Neuronal stem cell (in vitro differentiated cells): ENCODE measurements around the gene VPS26B.
"Not testable (repeated sequence)": the region's sequence is repeated elsewhere in the genome, so short reads cannot be mapped to it uniquely, and the experiment has no call there.

Experiments used
- DNase-seq: peaks from one replicate; pipeline ENCODE4 v3.0.0-alpha.2; 2013; ENCODE audit warnings: low spot score
- H2AFZ ChIP-seq: one replicate; pipeline ENCODE4 v1.6.1; 2013; ENCODE audit warnings: mild to moderate bottlenecking, low read length, inconsistent platforms
- H2AK5ac ChIP-seq: 2 replicates; pipeline ENCODE4 v1.6.1; 2013; ENCODE audit warnings: low read depth, mild to moderate bottlenecking, inconsistent platforms, low read length, moderate library complexity, mixed read lengths
- H2BK120ac ChIP-seq: 2 replicates; pipeline ENCODE4 v1.6.1; 2013; ENCODE audit warnings: low read depth, mild to moderate bottlenecking, inconsistent platforms, low read length, moderate library complexity, mixed read lengths
- H2BK12ac ChIP-seq: one replicate; pipeline ENCODE4 v1.6.1; 2013; ENCODE audit warnings: low read length, inconsistent platforms
- H2BK15ac ChIP-seq: 2 replicates; pipeline ENCODE4 v1.6.1; 2013; ENCODE audit warnings: mild to moderate bottlenecking, low read length, inconsistent platforms, mixed read lengths
- H2BK5ac ChIP-seq: one replicate; pipeline ENCODE4 v1.6.1; 2013; ENCODE audit warnings: inconsistent platforms, mild to moderate bottlenecking, low read length, moderate library complexity
- H3K14ac ChIP-seq: one replicate; pipeline ENCODE4 v1.6.1; 2013; ENCODE audit warnings: low read length, inconsistent platforms
- H3K18ac ChIP-seq: 2 replicates; pipeline ENCODE4 v1.6.1; 2013; ENCODE audit warnings: low read length, inconsistent platforms
- H3K23ac ChIP-seq: 2 replicates; pipeline ENCODE4 v1.6.1; 2013; ENCODE audit warnings: low read depth, mild to moderate bottlenecking, mixed read lengths, low read length, inconsistent platforms; ENCODE audit not compliant: poor library complexity
- H3K27ac ChIP-seq: replicated peaks from 3 replicates; pipeline ENCODE4 v1.5.1; 2013; ENCODE audit warnings: low read length, inconsistent platforms
- H3K27me3 ChIP-seq, 3 experiments: 2 replicates each; pipeline ENCODE4 v1.6.1; 2013; ENCODE audit warnings: low read length in 3 of 3, mild to moderate bottlenecking in 2 of 3, inconsistent platforms in 1 of 3, low read depth in 1 of 3, mixed read lengths in 1 of 3, moderate library complexity in 1 of 3; ENCODE audit not compliant: control insufficient read depth in 3 of 3, insufficient read depth in 3 of 3
- H3K36me3 ChIP-seq, 2 donors: replicated peaks in 1 of 2; 2 replicates each; pipeline ENCODE4 v1.6.1; 2013; ENCODE audit warnings: low read length in 2 of 2; ENCODE audit not compliant: control insufficient read depth in 2 of 2, insufficient read depth in 2 of 2
- H3K4ac ChIP-seq: 2 replicates; pipeline ENCODE4 v1.6.1; 2013; ENCODE audit warnings: inconsistent platforms, mild to moderate bottlenecking, low read length, moderate library complexity
- H3K4me1 ChIP-seq, 2 donors: 1 replicate in 1 of 2; 2 replicates in 1 of 2; pipeline ENCODE4 v1.6.1; 2013; ENCODE audit warnings: low read length in 2 of 2, low read depth in 1 of 2; ENCODE audit not compliant: control insufficient read depth in 2 of 2, insufficient read depth in 1 of 2
- H3K4me2 ChIP-seq: one replicate; pipeline ENCODE4 v1.6.1; 2013; ENCODE audit warnings: mild to moderate bottlenecking, low read length, inconsistent platforms; ENCODE audit not compliant: insufficient read depth, poor library complexity, severe bottlenecking
- H3K4me3 ChIP-seq, 2 donors: 2 replicates each; pipeline ENCODE4 v1.5.1; 2013; ENCODE audit warnings: low read length in 2 of 2, mild to moderate bottlenecking in 2 of 2, inconsistent platforms in 1 of 2, moderate library complexity in 1 of 2
- H3K79me1 ChIP-seq: one replicate; pipeline ENCODE4 v1.6.1; 2013; ENCODE audit warnings: low read depth, mild to moderate bottlenecking, inconsistent platforms, low read length, moderate library complexity
- H3K9ac ChIP-seq: one replicate; pipeline ENCODE4 v1.6.1; 2013; ENCODE audit warnings: mild to moderate bottlenecking, low read depth, low read length, inconsistent platforms; ENCODE audit not compliant: poor library complexity
- H3K9me3 ChIP-seq, 2 donors: replicated peaks in 1 of 2; 2 replicates each; pipeline versions ENCODE3 to v1.6.1; 2013; ENCODE audit warnings: low read length in 2 of 2, mild to moderate bottlenecking in 2 of 2, inconsistent platforms in 1 of 2, low read depth in 1 of 2, mixed read lengths in 1 of 2, moderate library complexity in 1 of 2; ENCODE audit not compliant: control insufficient read depth in 2 of 2, insufficient read depth in 1 of 2
- H4K8ac ChIP-seq: one replicate; pipeline ENCODE4 v1.6.1; 2013; ENCODE audit warnings: low read depth, mild to moderate bottlenecking, inconsistent platforms, low read length, moderate library complexity
- H4K91ac ChIP-seq: one replicate; pipeline ENCODE4 v1.6.1; 2013; ENCODE audit warnings: low read length, low read depth, mild to moderate bottlenecking, inconsistent platforms; ENCODE audit not compliant: poor library complexity
- WGBS, 2 donors: extraction: QIAGEN DNeasy Blood & Tissue Kit; methylation state at CpG; one replicate each; pipeline ENCODE4 v1.1.7; 2013; ENCODE audit warnings: missing lambda C conversion rate in 2 of 2, mixed read lengths in 1 of 2; ENCODE audit not compliant: insufficient read length in 2 of 2, insufficient replicate concordance in 1 of 2; ENCODE audit errors: extremely low coverage in 2 of 2; 5-methylcytosine and 5-hydroxymethylcytosine counted together

VPS26B gene

DNA sequence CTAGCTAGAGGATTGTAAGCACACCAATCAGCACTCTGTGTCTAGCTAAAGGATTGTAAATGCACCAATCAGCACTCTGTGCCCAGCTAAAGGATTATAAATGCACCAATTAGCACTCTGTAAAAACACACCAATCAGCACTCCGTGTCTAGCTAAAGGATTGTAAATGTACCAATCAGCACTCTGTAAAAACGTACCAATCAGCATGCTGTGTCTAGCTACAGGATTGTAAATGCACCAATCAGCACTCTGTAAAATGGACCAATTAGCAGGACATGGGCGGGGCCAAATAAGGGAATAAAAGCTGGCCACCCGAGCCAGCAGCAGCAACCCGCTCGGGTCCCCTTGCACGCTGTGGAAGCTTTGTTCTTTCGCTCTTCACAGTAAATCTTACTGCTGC is 36.4 kb upstream of the VPS26B start:
- not testable (repeated sequence) for H3K4me2 ChIP-seq, H3K18ac ChIP-seq, H2BK12ac ChIP-seq, H4K8ac ChIP-seq, H3K4ac ChIP-seq, H3K23ac ChIP-seq, DNase-seq, H3K9ac ChIP-seq, H2BK15ac ChIP-seq, H3K27me3 ChIP-seq, H3K14ac ChIP-seq, H4K91ac ChIP-seq, H3K4me1 ChIP-seq, H3K27ac ChIP-seq, H3K79me1 ChIP-seq, H3K4me3 ChIP-seq, H2BK5ac ChIP-seq, H2AFZ ChIP-seq, H2BK120ac ChIP-seq, H2AK5ac ChIP-seq
- peaks cover 31 to 100% of the 10 kb centered on the region in 2 donors for H3K36me3 ChIP-seq
- peaks cover 2 to 13% of the 10 kb centered on the region in 2 donors for H3K9me3 ChIP-seq
- no CpG with 5 or more reads among the region's 8 CpGs for WGBS, 2 donors

- Histone ChIP-seq H3K4me3 (no peak overlapping the region), H4K8ac (no peak overlapping the region), H3K4me1 (no peaks in the 10 kb centered on the region), H3K27ac (no peak overlapping the region), H2AFZ (no peak overlapping the region), H3K4me2 (no peak overlapping the region), H2AK5ac (no peak overlapping the region), H2BK12ac (no peak overlapping the region), H4K91ac (no peak overlapping the region), H2BK15ac (no peak overlapping the region), H3K79me1 (no peaks in the 10 kb centered on the region), H3K27me3 (no peaks in the 10 kb centered on the region), H2BK120ac (no peak overlapping the region), H3K23ac (no peak overlapping the region), H2BK5ac (no peak overlapping the region), H3K9ac (no peak overlapping the region), H3K18ac (no peak overlapping the region), H3K4ac (no peak overlapping the region), H3K9me3 (peaks cover 0 to 2% of the 10 kb centered on the region in 2 donors), H3K36me3 (peaks cover 12 to 98% of the 10 kb centered on the region in 2 donors), H3K14ac (no peak overlapping the region)
- no peak for DNase-seq
- no CpG with 5 or more reads among the region's 4 CpGs for WGBS, 2 donors
Observed at GRCh38 chr11:134196756-134197155, 27.7 kb upstream of the VPS26B start.

- no peaks in the 10 kb centered on the region for H3K4me1 ChIP-seq
- no peak overlapping the region for H3K4ac ChIP-seq
- H3K4me2 ChIP-seq: no peak overlapping the region
- no peak overlapping the region for H2BK15ac ChIP-seq
- WGBS, 2 donors: no CpG with 5 or more reads among the region's 9 CpGs
- H3K9ac ChIP-seq: no peak overlapping the region
- no peak overlapping the region for H4K91ac ChIP-seq
- no peaks in the 10 kb centered on the region for H3K79me1 ChIP-seq
- H2AK5ac ChIP-seq: no peak overlapping the region
- H3K14ac ChIP-seq: no peak overlapping the region
- H3K4me3 ChIP-seq: no peak overlapping the region
- no peak overlapping the region for H2AFZ ChIP-seq
- no peak overlapping the region for H3K18ac ChIP-seq
- no peak overlapping the region for H4K8ac ChIP-seq
- H2BK5ac ChIP-seq: no peak overlapping the region
- H2BK120ac ChIP-seq: no peak overlapping the region
- H3K9me3 ChIP-seq: no peaks in the 10 kb centered on the region
- H3K27ac ChIP-seq: no peak overlapping the region
- H3K23ac ChIP-seq: no peak overlapping the region
- H3K27me3 ChIP-seq: no peaks in the 10 kb centered on the region
- no peak for DNase-seq
- no peak overlapping the region for H2BK12ac ChIP-seq
- H3K36me3 ChIP-seq: peaks cover 17 to 98% of the 10 kb centered on the region in 2 donors
Observed at GRCh38 chr11:134199531-134199930, 24.9 kb upstream of the VPS26B start.

DNA sequence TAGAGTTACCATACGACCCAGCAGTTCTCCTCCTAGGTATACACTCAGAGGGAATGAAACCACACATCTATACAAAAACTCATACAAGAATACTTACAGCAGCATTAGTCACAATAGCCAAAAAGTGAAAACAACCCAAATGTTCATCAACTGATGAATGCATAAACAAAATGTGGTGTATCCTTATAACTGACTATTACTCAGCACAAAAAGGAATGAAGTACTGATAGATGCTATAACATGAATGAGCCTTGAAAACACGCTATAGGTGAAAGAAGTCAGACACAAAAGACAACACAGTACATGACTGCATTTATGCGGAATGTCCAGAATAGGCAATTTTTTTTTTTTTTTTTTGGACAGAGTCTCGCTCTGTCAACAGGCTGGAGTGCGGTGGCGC is 23.8 kb upstream of the VPS26B start:
- Histone ChIP-seq H3K79me1 (no peaks in the 10 kb centered on the region), H2BK12ac (no peak overlapping the region), H3K4me1 (no peaks in the 10 kb centered on the region), H3K4me2 (no peak overlapping the region), H4K91ac (no peak overlapping the region), H2AFZ (no peak overlapping the region), H2BK5ac (no peak overlapping the region), H3K4ac (no peak overlapping the region), H3K27ac (no peak overlapping the region), H3K14ac (no peak overlapping the region), H3K4me3 (no peak overlapping the region), H3K27me3 (no peaks in the 10 kb centered on the region), H3K9ac (no peak overlapping the region), H3K36me3 (peaks cover 17 to 98% of the 10 kb centered on the region in 2 donors), H2AK5ac (no peak overlapping the region), H4K8ac (no peak overlapping the region), H3K23ac (no peak overlapping the region), H2BK15ac (no peak overlapping the region), H2BK120ac (no peak overlapping the region), H3K18ac (no peak overlapping the region), H3K9me3 (no peaks in the 10 kb centered on the region)
- DNase-seq: no peak
- no CpG with 5 or more reads among the region's 6 CpGs for WGBS, 2 donors
